WTC11 (cell line): ENCODE measurements around the gene SEZ6L. TPM values are rescaled to one million over a fixed set of nuclear protein-coding genes. Genes with fewer than 3 reads are reported as not detected.

Experiments
- ATAC-seq: fragments of 200-7000 bp; cut with Tn5 transposase; 2 replicates; pipeline ENCODE4 v1.10.0; 2021; ENCODE audit warnings: mild to moderate bottlenecking, moderate library complexity
- CTCF ChIA-PET: fragments of 300-600 bp; sonication (Branson Sonifier 250); formaldehyde crosslinking; loops from one replicate; lab custom pipeline; 2021; ENCODE audit warnings: antibody characterized with exemption; lab: Charles Lee
- POLR2A ChIA-PET: fragments of 350-600 bp; sonication (Branson Sonifier 250); formaldehyde crosslinking; loops from one replicate; lab custom pipeline; 2021; ENCODE audit warnings: antibody characterized with exemption; lab: Charles Lee
- DNase-seq: peaks from one replicate; pipeline ENCODE4 v3.0.0; 2021; ENCODE audit warnings: low spot score
- H3K27ac Mint-ChIP-seq: 2 replicates; pipeline ENCODE4 v1.8.0; 2021; ENCODE audit warnings: mixed read lengths
- H3K27me3 Mint-ChIP-seq: 2 replicates; pipeline ENCODE4 v1.8.0; 2021; ENCODE audit warnings: low read depth, mild to moderate bottlenecking, moderate library complexity, mixed read lengths
- H3K36me3 Mint-ChIP-seq: 2 replicates; pipeline ENCODE4 v1.8.0; 2021; ENCODE audit warnings: mixed read lengths
- H3K4me1 Mint-ChIP-seq: 2 replicates; pipeline ENCODE4 v1.8.0; 2022; ENCODE audit warnings: mixed read lengths
- H3K4me3 Mint-ChIP-seq: 2 replicates; pipeline ENCODE4 v1.8.0; 2021; ENCODE audit warnings: mild to moderate bottlenecking, moderate library complexity, mixed read lengths
- H3K9me3 Mint-ChIP-seq: 2 replicates; pipeline ENCODE4 v1.8.0; 2021; ENCODE audit warnings: mixed read lengths
- AFF4 ChIP-seq: sonication (generic); formaldehyde crosslinking; IDR thresholded peaks from 2 replicates; pipeline ENCODE4 v1.8.1; 2023; ENCODE audit warnings: mild to moderate bottlenecking, missing genetic modification reagents, borderline replicate concordance
- ATF1 ChIP-seq: sonication (generic); formaldehyde crosslinking; IDR thresholded peaks from 2 replicates; pipeline ENCODE4 v1.8.1; 2023; ENCODE audit warnings: mild to moderate bottlenecking, moderate library complexity, missing genetic modification reagents
- E2F1 ChIP-seq: sonication (generic); formaldehyde crosslinking; IDR thresholded peaks from 2 replicates; pipeline ENCODE4 v1.8.0; 2022; ENCODE audit warnings: mild to moderate bottlenecking, missing genetic modification reagents
- EMX1 ChIP-seq: fragments of 250-450 bp; sonication (Bioruptor Pico); IDR thresholded peaks from 2 replicates; pipeline ENCODE4 v1.8.0; 2021; ENCODE audit warnings: mild to moderate bottlenecking
- ERG ChIP-seq: fragments of 250-450 bp; sonication (Bioruptor Pico); IDR thresholded peaks from 2 replicates; pipeline ENCODE4 v1.8.0; 2021; ENCODE audit warnings: mild to moderate bottlenecking
- ETV6 ChIP-seq: sonication (generic); formaldehyde crosslinking; IDR thresholded peaks from 2 replicates; pipeline ENCODE4 v1.8.1; 2022; ENCODE audit warnings: mild to moderate bottlenecking, missing genetic modification reagents
- FOXJ3 ChIP-seq: sonication (generic); formaldehyde crosslinking; IDR thresholded peaks from 2 replicates; pipeline ENCODE4 v1.9.0; 2021; ENCODE audit warnings: missing genetic modification reagents, mild to moderate bottlenecking, borderline replicate concordance
- FOXP1 ChIP-seq: sonication (generic); formaldehyde crosslinking; IDR thresholded peaks from 2 replicates; pipeline ENCODE4 v1.8.0; 2022; ENCODE audit warnings: missing genetic modification reagents, mild to moderate bottlenecking, moderate library complexity, borderline replicate concordance
- GABPB1 ChIP-seq: sonication (generic); formaldehyde crosslinking; IDR thresholded peaks from 2 replicates; pipeline ENCODE4 v1.8.1; 2023; ENCODE audit warnings: mild to moderate bottlenecking, missing genetic modification reagents
- HMGA2 ChIP-seq: fragments of 250-450 bp; sonication (Bioruptor Pico); IDR thresholded peaks from 2 replicates; pipeline ENCODE4 v1.4.0; 2021; ENCODE audit warnings: mild to moderate bottlenecking, moderate library complexity
- JAZF1 ChIP-seq: fragments of 250-450 bp; sonication (Bioruptor Pico); IDR thresholded peaks from 2 replicates; pipeline ENCODE4 v1.9.0; 2021; ENCODE audit warnings: moderate library complexity, mild to moderate bottlenecking, inconsistent platforms
- JUN ChIP-seq: sonication (generic); formaldehyde crosslinking; IDR thresholded peaks from 2 replicates; pipeline ENCODE4 v1.8.0; 2023; ENCODE audit warnings: mild to moderate bottlenecking, missing genetic modification reagents
- RELA ChIP-seq: sonication (generic); formaldehyde crosslinking; IDR thresholded peaks from 2 replicates; pipeline ENCODE4 v1.8.1; 2022; ENCODE audit warnings: missing genetic modification reagents, mild to moderate bottlenecking, borderline replicate concordance
- TCF7 ChIP-seq: sonication (generic); formaldehyde crosslinking; IDR thresholded peaks from 2 replicates; pipeline ENCODE4 v1.8.0; 2022; ENCODE audit warnings: mild to moderate bottlenecking, low read depth, missing genetic modification reagents, moderate library complexity
- ZNF263 ChIP-seq: sonication (generic); formaldehyde crosslinking; IDR thresholded peaks from 2 replicates; pipeline ENCODE4 v1.8.1; 2022; ENCODE audit warnings: low read depth, mild to moderate bottlenecking, moderate library complexity, missing genetic modification reagents
- ZNF396 ChIP-seq: fragments of 250-450 bp; sonication (Bioruptor Pico); IDR thresholded peaks from 2 replicates; pipeline ENCODE4 v1.8.0; 2021; ENCODE audit warnings: mild to moderate bottlenecking, moderate library complexity, borderline replicate concordance
- ZNF416 ChIP-seq: fragments of 250-450 bp; sonication (Bioruptor Pico); IDR thresholded peaks from 2 replicates; pipeline ENCODE4 v1.9.0; 2021; ENCODE audit warnings: mild to moderate bottlenecking, inconsistent platforms
- ZNF512 ChIP-seq: sonication (generic); formaldehyde crosslinking; IDR thresholded peaks from 2 replicates; pipeline ENCODE4 v1.8.1; 2022; ENCODE audit warnings: missing genetic modification reagents, borderline replicate concordance
- total RNA-seq: library from RNA; stranded (reverse); gene quantifications from 3 replicates; pipeline ENCODE4 v1.2.3, GENCODE V29; 2021

Gene SEZ6L
- total RNA-seq, 1 experiment from 2014 or later, result 0.57 TPM

GRCh38 chr22:26271427-26271826 lies 102.2 kb downstream of the SEZ6L start:
- DNase-seq (no peak), ATAC-seq (no peak)
- H3K9me3 Mint-ChIP-seq, result no peaks in the 10 kb centered on the region
- H3K4me1 Mint-ChIP-seq, result peaks cover 8% of the 10 kb centered on the region
- no peaks in the 10 kb centered on the region for H3K36me3 Mint-ChIP-seq
- ChIA-PET POLR2A (no interaction called here), CTCF (no interaction called here)
- H3K27ac Mint-ChIP-seq, result no peak overlapping the region
- peaks cover 4% of the 10 kb centered on the region; the same call in 1 of the 2 replicates for H3K27me3 Mint-ChIP-seq
- no peak overlapping the region for H3K4me3 Mint-ChIP-seq
- no peak for TF ChIP-seq ETV6 (CRISPR knock-in tag)
- no peak for TF ChIP-seq EMX1 (CRISPR knock-in tag)

GRCh38 chr22:26273011-26273675 lies 103.9 kb downstream of the SEZ6L start:
- no peaks in the 10 kb centered on the region; the same call in 1 of the 2 replicates for H3K27me3 Mint-ChIP-seq

More at GRCh38 chr22:26273011-26273675, 103.9 kb downstream of the SEZ6L start:
- no peak for TF ChIP-seq ZNF416 (CRISPR knock-in tag)
- no peak for TF ChIP-seq TCF7 (CRISPR knock-in tag)
- TF ChIP-seq JAZF1, result no peak
- TF ChIP-seq ZNF396 (CRISPR knock-in tag), result no peak
- no peak for TF ChIP-seq FOXJ3 (CRISPR knock-in tag)
- TF ChIP-seq GABPB1 (CRISPR knock-in tag), result no peak
- no peak for TF ChIP-seq FOXP1 (CRISPR knock-in tag)
- TF ChIP-seq ZNF263 (CRISPR knock-in tag), result no peak
- TF ChIP-seq ZNF512 (CRISPR knock-in tag), result no peak
- TF ChIP-seq HMGA2, result no peak
- no peak for TF ChIP-seq ATF1 (CRISPR knock-in tag)
- no peak for TF ChIP-seq ERG
- TF ChIP-seq E2F1, result no peak
- TF ChIP-seq RELA, result no peak
- no peak for TF ChIP-seq AFF4 (CRISPR knock-in tag)
- no peak for TF ChIP-seq JUN
- ChIA-PET CTCF (no interaction called here), POLR2A (no interaction called here)
- no peaks in the 10 kb centered on the region for H3K9me3 Mint-ChIP-seq
- DNase-seq (no peak), ATAC-seq (no peak)
- peaks cover 17% of the 10 kb centered on the region for H3K4me1 Mint-ChIP-seq
- H3K4me3 Mint-ChIP-seq, result no peak overlapping the region
- H3K27ac Mint-ChIP-seq, result no peak overlapping the region
- no peaks in the 10 kb centered on the region for H3K36me3 Mint-ChIP-seq
